ENCODE measurements around the gene C1orf122. TPM values are rescaled to one million over a fixed set of nuclear protein-coding genes. Genes with fewer than 3 reads are reported as not detected.

C1orf122 gene
- total and polyA plus RNA-seq, 2 of the 4 experiments (the other 2 are of a cell fraction): 2.0 to 13.6 TPM

DNA sequence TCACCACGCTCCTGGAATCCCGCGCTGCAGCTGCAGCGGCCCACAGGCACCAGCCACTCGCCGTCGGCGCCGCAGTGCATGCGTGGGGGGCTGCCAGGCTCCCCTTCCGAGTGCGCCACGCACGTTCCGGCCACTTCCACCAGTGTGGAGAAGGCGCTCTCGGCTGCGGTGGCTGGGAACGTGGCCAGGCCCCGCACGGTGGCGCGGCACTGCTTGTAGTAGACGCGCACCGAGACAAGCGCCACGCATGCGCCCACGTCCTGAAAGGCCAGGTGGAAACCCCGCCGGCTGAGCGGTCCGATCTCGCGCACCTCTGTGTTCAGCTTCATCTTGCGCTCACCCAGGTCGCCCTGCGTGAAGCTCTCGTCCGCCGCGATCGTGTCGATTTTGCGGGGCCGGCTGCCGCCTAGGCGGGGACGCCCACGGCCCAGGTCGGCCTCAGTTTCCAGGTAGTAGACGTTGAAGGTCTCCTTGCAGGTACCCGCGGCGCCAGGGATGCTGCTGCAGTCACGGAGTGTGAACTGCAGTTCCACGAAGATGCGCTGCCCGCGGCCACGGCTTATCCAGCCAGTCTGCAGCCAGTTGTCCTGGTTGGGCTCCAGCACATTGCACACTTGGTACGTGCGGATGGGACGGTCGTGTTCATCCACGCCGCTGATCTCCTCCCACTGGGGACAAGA lies 46.0 kb upstream of the C1orf122 start:
- no peak overlapping the region for H2BK5ac ChIP-seq (ENCODE audit: low read depth, low read length, poor library complexity, severe bottlenecking)
- 44% methylated on average over 42 of the region's 68 CpGs; no CpG with 5 or more reads in 1 of the 2 experiments for WGBS, 2 experiments (ENCODE audit: extremely low coverage in 2 of 2, insufficient read length in 1 of 2)
- no peaks in the 10 kb centered on the region for H4K20me1 ChIP-seq (ENCODE audit: insufficient read depth, low read length)
- no peaks in the 10 kb centered on the region for H3K4me1 ChIP-seq (ENCODE audit: control insufficient read depth, insufficient read depth, low read length)
- H3K18ac ChIP-seq (ENCODE audit: low read depth, low read length): no peak overlapping the region
- H3K27me3 ChIP-seq (ENCODE audit: control insufficient read depth, insufficient read depth, low read length): peaks cover 39% of the 10 kb centered on the region
- intact Hi-C loops (cut with micrococcal nuclease) (no loop called here), dilution Hi-C loops (cut with HindIII; ENCODE audit: low sequenced_read_pairs, unreplicated experiment) (no loop called here), in situ Hi-C loops (cut with MboI; ENCODE audit: low sequenced_read_pairs) (no loop called here)
- no peak overlapping the region for H3K4ac ChIP-seq (ENCODE audit: low read depth, low read length)
- H4K8ac ChIP-seq (ENCODE audit: low read depth in 2 of 2, low read length in 2 of 2): no peak overlapping the region
- no peak overlapping the region for H2BK15ac ChIP-seq (ENCODE audit: low read depth, low read length)
- H3K56ac ChIP-seq (ENCODE audit: extremely low read depth, insufficient read depth, low read length): no peak overlapping the region
- H2AK5ac ChIP-seq (ENCODE audit: low read depth, low read length): no peak overlapping the region
- H2BK120ac ChIP-seq (ENCODE audit: low read depth, low read length): no peak overlapping the region
- peak overlapping the region; percentile 43 for H2AFZ ChIP-seq (replicated peaks; ENCODE audit: low read length, poor library complexity)
- no peak overlapping the region for H4K91ac ChIP-seq (ENCODE audit: insufficient read depth, low read depth, low read length)
- no TSS peak for BruUV-seq (replicated peaks)
- H3K79me1 ChIP-seq (ENCODE audit: low read depth in 1 of 2, low read length in 2 of 2): no peaks in the 10 kb centered on the region
- DNase-seq (no peak), ATAC-seq (ENCODE audit: low read depth) (no peak)
- no peak overlapping the region for H3K14ac ChIP-seq (replicated peaks; ENCODE audit: low read depth, low read length)
- H3K4me3 ChIP-seq (ENCODE audit: insufficient read depth, low read depth, low read length): no peak overlapping the region
- H2AK9ac ChIP-seq (replicated peaks; ENCODE audit: low read depth, low read length, poor library complexity): no peak overlapping the region
- no peak for TF ChIP-seq RCOR1 (IDR thresholded peaks at IDR 0.05; ENCODE audit: insufficient replicate concordance, low read length)
- no peak for TF ChIP-seq POLR2A (IDR thresholded peaks at IDR 0.05; ENCODE audit: low read depth, low read length)
- TF ChIP-seq NFE2L2 (IDR thresholded peaks at IDR 0.05; ENCODE audit: low read depth, low read length): no peak
- TF ChIP-seq MAFK (IDR thresholded peaks at IDR 0.05; ENCODE audit: low read depth, low read length): no peak
- TF ChIP-seq CEBPB (IDR thresholded peaks at IDR 0.05; ENCODE audit: low read depth, low read length): no peak
- no peak for TF ChIP-seq SMC3 (IDR thresholded peaks at IDR 0.05; ENCODE audit: low read depth, low read length)
- TF ChIP-seq, protein P1, sequence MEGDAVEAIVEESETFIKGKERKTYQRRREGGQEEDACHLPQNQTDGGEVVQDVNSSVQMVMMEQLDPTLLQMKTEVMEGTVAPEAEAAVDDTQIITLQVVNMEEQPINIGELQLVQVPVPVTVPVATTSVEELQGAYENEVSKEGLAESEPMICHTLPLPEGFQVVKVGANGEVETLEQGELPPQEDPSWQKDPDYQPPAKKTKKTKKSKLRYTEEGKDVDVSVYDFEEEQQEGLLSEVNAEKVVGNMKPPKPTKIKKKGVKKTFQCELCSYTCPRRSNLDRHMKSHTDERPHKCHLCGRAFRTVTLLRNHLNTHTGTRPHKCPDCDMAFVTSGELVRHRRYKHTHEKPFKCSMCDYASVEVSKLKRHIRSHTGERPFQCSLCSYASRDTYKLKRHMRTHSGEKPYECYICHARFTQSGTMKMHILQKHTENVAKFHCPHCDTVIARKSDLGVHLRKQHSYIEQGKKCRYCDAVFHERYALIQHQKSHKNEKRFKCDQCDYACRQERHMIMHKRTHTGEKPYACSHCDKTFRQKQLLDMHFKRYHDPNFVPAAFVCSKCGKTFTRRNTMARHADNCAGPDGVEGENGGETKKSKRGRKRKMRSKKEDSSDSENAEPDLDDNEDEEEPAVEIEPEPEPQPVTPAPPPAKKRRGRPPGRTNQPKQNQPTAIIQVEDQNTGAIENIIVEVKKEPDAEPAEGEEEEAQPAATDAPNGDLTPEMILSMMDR (conservative IDR thresholded peaks at IDR 0.05; ENCODE audit: low read depth, low read length): no peak
- TF ChIP-seq MAZ (IDR thresholded peaks at IDR 0.05; ENCODE audit: borderline replicate concordance, low read depth, low read length): no peak
- no peak overlapping the region for H2BK20ac ChIP-seq (ENCODE audit: low read depth, low read length)
- no peak overlapping the region for H3K23ac ChIP-seq (ENCODE audit: low read depth, low read length)
- no peak overlapping the region for H4K5ac ChIP-seq (ENCODE audit: low read depth, low read length)
- ChIA-PET POLR2A (ENCODE audit: unreplicated experiment) (no interaction called here), CTCF (interaction anchor here (0.6 kb wide), 1 partner anchor 325 kb away, joined by 4 read pairs; no protein-coding TSS in a partner anchor)
- H3K9me1 ChIP-seq (ENCODE audit: insufficient read depth, low read length): no peaks in the 10 kb centered on the region
- no peak overlapping the region for H3K9ac ChIP-seq (ENCODE audit: low read depth, low read length)
- H3K27ac ChIP-seq (ENCODE audit: insufficient read depth, low read length): no peak overlapping the region
- no peaks in the 10 kb centered on the region; the same call in 1 of the 2 replicates for H3K9me3 ChIP-seq (ENCODE audit: control insufficient read depth, insufficient read depth, low read length)
- no peak overlapping the region for H3K4me2 ChIP-seq (ENCODE audit: low read depth, low read length)
- H3K36me3 ChIP-seq (ENCODE audit: control insufficient read depth, insufficient read depth, low read length): no peaks in the 10 kb centered on the region
